ENCODE measurements around the gene WDFY2.

WDFY2 gene

GRCh38 chr13:51614350-51614786, 30.1 kb downstream of the WDFY2 start:
- H3K9me3 ChIP-seq (ENCODE audit: insufficient read depth, low read length) = no peaks in the 10 kb centered on the region
- TF ChIP-seq SUZ12 (IDR thresholded peaks at IDR 0.05; ENCODE audit: extremely low read depth, insufficient read depth, insufficient read length) (no peak), ZNF274 (IDR thresholded peaks at IDR 0.05; ENCODE audit: low read depth, low read length) (no peak), YY1 (IDR thresholded peaks at IDR 0.05; ENCODE audit: insufficient read depth, insufficient read length) (no peak)
- H3K4me3 ChIP-seq (ENCODE audit: insufficient read length, low read depth) = no peak overlapping the region
- H3K36me3 ChIP-seq (ENCODE audit: insufficient read depth, insufficient read length, low read length) = no peaks in the 10 kb centered on the region
- H3K9ac ChIP-seq (ENCODE audit: insufficient read length, low read depth) = no peak overlapping the region
- H3K4me1 ChIP-seq (ENCODE audit: insufficient read depth, insufficient read length) = no peaks in the 10 kb centered on the region
- DNase-seq (ENCODE audit: low read depth, low spot score) = no peak
- no peaks in the 10 kb centered on the region for H3K27me3 ChIP-seq (ENCODE audit: insufficient read depth, insufficient read length)

GRCh38 chr13:51618626-51619025, 34.4 kb downstream of the WDFY2 start:
- DNase-seq (ENCODE audit: low read depth, low spot score) = no peak
- Histone ChIP-seq H3K36me3 (ENCODE audit: insufficient read depth, insufficient read length, low read length) (no peaks in the 10 kb centered on the region), H3K9ac (ENCODE audit: insufficient read length, low read depth) (no peak overlapping the region), H3K4me3 (ENCODE audit: insufficient read length, low read depth) (no peak overlapping the region), H3K9me3 (ENCODE audit: insufficient read depth, low read length) (no peaks in the 10 kb centered on the region), H3K27me3 (ENCODE audit: insufficient read depth, insufficient read length) (no peaks in the 10 kb centered on the region), H3K4me1 (ENCODE audit: insufficient read depth, insufficient read length) (no peaks in the 10 kb centered on the region)
- TF ChIP-seq YY1 (IDR thresholded peaks at IDR 0.05; ENCODE audit: insufficient read depth, insufficient read length) (no peak), SUZ12 (IDR thresholded peaks at IDR 0.05; ENCODE audit: extremely low read depth, insufficient read depth, insufficient read length) (no peak), ZNF274 (IDR thresholded peaks at IDR 0.05; ENCODE audit: low read depth, low read length) (no peak)

- Histone ChIP-seq H3K4me1 (ENCODE audit: insufficient read depth, insufficient read length) (no peaks in the 10 kb centered on the region), H3K9me3 (ENCODE audit: insufficient read depth, low read length) (no peaks in the 10 kb centered on the region), H3K36me3 (ENCODE audit: insufficient read depth, insufficient read length, low read length) (no peaks in the 10 kb centered on the region), H3K9ac (ENCODE audit: insufficient read length, low read depth) (no peak overlapping the region), H3K27me3 (ENCODE audit: insufficient read depth, insufficient read length) (no peaks in the 10 kb centered on the region), H3K4me3 (ENCODE audit: insufficient read length, low read depth) (no peak overlapping the region)
- DNase-seq (ENCODE audit: low read depth, low spot score) = no peak
- no peak for TF ChIP-seq ZNF274 (IDR thresholded peaks at IDR 0.05; ENCODE audit: low read depth, low read length)
- TF ChIP-seq SUZ12 (IDR thresholded peaks at IDR 0.05; ENCODE audit: extremely low read depth, insufficient read depth, insufficient read length) = no peak
- no peak for TF ChIP-seq YY1 (IDR thresholded peaks at IDR 0.05; ENCODE audit: insufficient read depth, insufficient read length)
Observed at GRCh38 chr13:51619614-51620013, 35.4 kb downstream of the WDFY2 start.

GRCh38 chr13:51620165-51620983, 36.1 kb downstream of the WDFY2 start:
- Histone ChIP-seq H3K36me3 (ENCODE audit: insufficient read depth, insufficient read length, low read length) (no peaks in the 10 kb centered on the region), H3K9ac (ENCODE audit: insufficient read length, low read depth) (no peak overlapping the region), H3K4me1 (ENCODE audit: insufficient read depth, insufficient read length) (no peaks in the 10 kb centered on the region), H3K9me3 (ENCODE audit: insufficient read depth, low read length) (no peaks in the 10 kb centered on the region), H3K4me3 (ENCODE audit: insufficient read length, low read depth) (no peak overlapping the region), H3K27me3 (ENCODE audit: insufficient read depth, insufficient read length) (no peaks in the 10 kb centered on the region)
- no peak for DNase-seq (ENCODE audit: low read depth, low spot score)
- TF ChIP-seq SUZ12 (IDR thresholded peaks at IDR 0.05; ENCODE audit: extremely low read depth, insufficient read depth, insufficient read length) = no peak
- no peak for TF ChIP-seq ZNF274 (IDR thresholded peaks at IDR 0.05; ENCODE audit: low read depth, low read length)
- TF ChIP-seq YY1 (IDR thresholded peaks at IDR 0.05; ENCODE audit: insufficient read depth, insufficient read length) = no peak

- TF ChIP-seq ZNF274 (IDR thresholded peaks at IDR 0.05; ENCODE audit: low read depth, low read length) (no peak), SUZ12 (IDR thresholded peaks at IDR 0.05; ENCODE audit: extremely low read depth, insufficient read depth, insufficient read length) (no peak), YY1 (IDR thresholded peaks at IDR 0.05; ENCODE audit: insufficient read depth, insufficient read length) (no peak)
- Histone ChIP-seq H3K4me1 (ENCODE audit: insufficient read depth, insufficient read length) (no peaks in the 10 kb centered on the region), H3K9ac (ENCODE audit: insufficient read length, low read depth) (no peak overlapping the region), H3K4me3 (ENCODE audit: insufficient read length, low read depth) (no peak overlapping the region), H3K9me3 (ENCODE audit: insufficient read depth, low read length) (no peaks in the 10 kb centered on the region), H3K27me3 (ENCODE audit: insufficient read depth, insufficient read length) (no peaks in the 10 kb centered on the region), H3K36me3 (ENCODE audit: insufficient read depth, insufficient read length, low read length) (no peaks in the 10 kb centered on the region)
- no peak for DNase-seq (ENCODE audit: low read depth, low spot score)
Observed at GRCh38 chr13:51621602-51622001, 37.3 kb downstream of the WDFY2 start.

- Histone ChIP-seq H3K36me3 (ENCODE audit: insufficient read depth, insufficient read length, low read length) (no peaks in the 10 kb centered on the region), H3K9me3 (ENCODE audit: insufficient read depth, low read length) (no peaks in the 10 kb centered on the region), H3K4me1 (ENCODE audit: insufficient read depth, insufficient read length) (no peaks in the 10 kb centered on the region), H3K27me3 (ENCODE audit: insufficient read depth, insufficient read length) (no peaks in the 10 kb centered on the region), H3K9ac (ENCODE audit: insufficient read length, low read depth) (no peak overlapping the region), H3K4me3 (ENCODE audit: insufficient read length, low read depth) (no peak overlapping the region)
- TF ChIP-seq YY1 (IDR thresholded peaks at IDR 0.05; ENCODE audit: insufficient read depth, insufficient read length) (no peak), SUZ12 (IDR thresholded peaks at IDR 0.05; ENCODE audit: extremely low read depth, insufficient read depth, insufficient read length) (no peak)
- no peak for DNase-seq (ENCODE audit: low read depth, low spot score)
Observed at GRCh38 chr13:51623473-51623872, 39.2 kb downstream of the WDFY2 start.

- Histone ChIP-seq H3K9me3 (ENCODE audit: insufficient read depth, low read length) (no peaks in the 10 kb centered on the region), H3K27me3 (ENCODE audit: insufficient read depth, insufficient read length) (no peaks in the 10 kb centered on the region), H3K4me1 (ENCODE audit: insufficient read depth, insufficient read length) (no peaks in the 10 kb centered on the region), H3K36me3 (ENCODE audit: insufficient read depth, insufficient read length, low read length) (no peaks in the 10 kb centered on the region), H3K9ac (ENCODE audit: insufficient read length, low read depth) (no peak overlapping the region), H3K4me3 (ENCODE audit: insufficient read length, low read depth) (no peak overlapping the region)
- DNase-seq (ENCODE audit: low read depth, low spot score) = no peak
- TF ChIP-seq SUZ12 (IDR thresholded peaks at IDR 0.05; ENCODE audit: extremely low read depth, insufficient read depth, insufficient read length) (no peak), ZNF274 (IDR thresholded peaks at IDR 0.05; ENCODE audit: low read depth, low read length) (no peak), YY1 (IDR thresholded peaks at IDR 0.05; ENCODE audit: insufficient read depth, insufficient read length) (no peak)
Observed at GRCh38 chr13:51624207-51624606, 39.9 kb downstream of the WDFY2 start.
